ENCODE measurements around the gene ITGA5.

ITGA5 gene

DNA sequence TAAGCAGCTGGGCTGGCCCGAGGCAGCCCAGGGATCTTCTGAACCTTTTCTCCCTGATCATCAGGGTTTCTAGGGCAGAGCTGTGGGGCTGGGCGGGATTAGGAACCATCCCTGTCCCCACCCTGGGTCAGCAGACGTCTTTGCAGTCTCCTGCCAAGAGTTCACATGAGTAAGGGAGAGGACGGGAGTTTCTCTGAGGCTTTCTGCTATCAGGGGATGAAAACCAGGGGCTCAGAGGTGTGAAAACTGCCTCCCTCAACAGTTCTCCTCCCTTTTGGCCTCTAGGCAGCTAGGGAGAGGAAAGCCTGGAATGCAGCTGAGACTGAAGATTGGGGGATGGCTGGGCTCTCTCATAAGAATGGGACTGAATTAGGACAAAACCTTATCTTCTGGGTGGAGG lies 42.5 kb downstream of the ITGA5 start:
- DNase-seq (ENCODE audit: low read depth): no peak
- no peak overlapping the region for H3K4me3 ChIP-seq (ENCODE audit: low read depth, low read length)

DNA sequence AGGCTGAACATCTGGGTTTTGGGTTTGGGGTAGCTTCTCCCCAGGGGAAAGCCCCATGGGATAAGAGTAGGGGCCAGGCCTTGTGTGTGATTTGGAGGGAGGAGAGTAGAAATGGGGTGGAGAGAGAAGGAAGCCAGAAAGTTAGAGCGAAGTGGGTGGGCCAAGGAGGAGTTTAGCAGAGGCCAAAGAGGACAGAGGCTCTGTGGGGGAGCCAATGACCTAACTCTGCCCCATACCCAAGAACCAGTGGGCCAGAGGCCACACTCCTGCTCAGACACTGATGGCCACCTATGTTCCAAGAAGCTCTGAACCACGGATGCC lies 43.8 kb downstream of the ITGA5 start:
- DNase-seq (ENCODE audit: low read depth): no peak
- no peak overlapping the region for H3K4me3 ChIP-seq (ENCODE audit: low read depth, low read length)

DNA sequence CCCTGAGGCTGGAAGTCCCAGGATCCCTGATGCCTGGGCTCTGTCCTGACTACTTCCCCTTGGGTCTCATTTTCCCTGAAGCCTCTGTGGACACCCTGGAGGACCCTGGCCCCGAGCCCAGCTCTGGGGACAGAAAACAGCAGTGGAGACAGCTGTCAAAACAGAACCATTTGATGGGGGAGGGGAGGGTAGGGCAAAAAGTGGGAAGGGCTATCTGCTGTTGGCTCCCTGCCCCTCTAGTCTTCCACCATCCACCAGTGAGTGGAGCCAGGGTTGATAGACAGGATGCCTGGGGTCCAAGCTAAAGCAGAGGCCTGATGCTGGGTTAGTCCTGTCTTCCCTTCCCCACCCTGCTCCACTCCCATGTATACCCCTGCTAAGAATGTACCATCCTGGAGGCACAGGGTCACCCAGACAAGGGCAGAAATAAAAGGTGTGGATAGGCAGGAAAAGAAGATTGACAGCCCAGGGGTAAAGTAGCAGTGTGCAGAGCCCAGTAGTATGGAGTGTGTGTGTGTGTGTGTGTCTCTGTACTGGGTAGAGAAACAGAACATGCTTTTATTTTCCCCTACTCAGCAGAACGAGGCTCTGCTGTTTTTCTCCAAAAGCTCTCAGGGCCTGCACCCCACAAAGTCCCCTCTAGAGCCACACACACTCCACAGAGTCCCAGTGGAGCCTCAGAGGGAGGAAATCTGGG lies 44.4 kb downstream of the ITGA5 start:
- DNase-seq (ENCODE audit: low read depth): no peak
- no peak overlapping the region for H3K4me3 ChIP-seq (ENCODE audit: low read depth, low read length)

DNA sequence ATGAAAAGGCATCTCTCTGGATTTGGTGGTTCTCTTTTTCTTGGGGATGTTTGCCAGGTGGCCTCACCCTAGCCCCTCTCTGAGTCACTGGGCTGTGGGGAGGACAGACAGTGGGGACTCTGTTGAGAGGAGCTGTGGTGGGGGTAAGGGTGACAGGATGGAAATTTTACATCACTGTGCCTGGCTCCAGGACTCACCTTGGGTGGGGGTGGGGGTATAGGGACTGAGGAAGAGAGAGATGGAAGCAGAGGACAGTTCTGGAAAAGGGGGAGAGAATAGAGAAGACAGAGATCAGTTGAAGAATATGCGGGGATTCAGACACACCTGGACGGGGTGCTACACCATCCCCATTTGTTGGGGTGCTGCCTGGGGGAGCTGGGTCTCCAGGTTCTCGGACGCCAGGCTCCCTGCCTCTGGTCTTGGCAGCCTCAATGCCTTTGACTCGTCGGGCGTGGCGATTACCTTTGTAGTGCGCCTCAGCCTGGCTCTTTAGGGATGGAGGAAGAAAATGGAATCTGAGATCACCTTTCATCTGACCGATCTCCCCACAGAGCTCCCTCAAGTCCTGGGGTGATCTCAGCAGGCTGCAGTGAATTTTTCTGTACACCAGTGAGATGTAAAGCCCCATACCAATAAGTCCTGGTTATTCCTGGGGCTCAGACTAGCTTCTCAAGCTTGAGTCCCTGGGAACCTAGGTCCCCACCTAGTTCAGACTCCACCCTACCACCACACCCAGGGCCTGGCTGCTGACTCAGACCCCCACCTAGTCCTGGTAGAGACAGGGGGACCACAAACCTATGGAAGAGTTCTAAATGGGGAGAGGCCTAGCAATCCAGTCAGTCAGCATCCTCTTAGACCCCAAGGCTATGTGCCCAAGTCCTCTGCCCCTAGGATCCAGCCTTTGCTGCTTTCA lies 45.2 kb downstream of the ITGA5 start:
- no peak for DNase-seq (ENCODE audit: low read depth)
- no peak overlapping the region for H3K4me3 ChIP-seq (ENCODE audit: low read depth, low read length)

DNA sequence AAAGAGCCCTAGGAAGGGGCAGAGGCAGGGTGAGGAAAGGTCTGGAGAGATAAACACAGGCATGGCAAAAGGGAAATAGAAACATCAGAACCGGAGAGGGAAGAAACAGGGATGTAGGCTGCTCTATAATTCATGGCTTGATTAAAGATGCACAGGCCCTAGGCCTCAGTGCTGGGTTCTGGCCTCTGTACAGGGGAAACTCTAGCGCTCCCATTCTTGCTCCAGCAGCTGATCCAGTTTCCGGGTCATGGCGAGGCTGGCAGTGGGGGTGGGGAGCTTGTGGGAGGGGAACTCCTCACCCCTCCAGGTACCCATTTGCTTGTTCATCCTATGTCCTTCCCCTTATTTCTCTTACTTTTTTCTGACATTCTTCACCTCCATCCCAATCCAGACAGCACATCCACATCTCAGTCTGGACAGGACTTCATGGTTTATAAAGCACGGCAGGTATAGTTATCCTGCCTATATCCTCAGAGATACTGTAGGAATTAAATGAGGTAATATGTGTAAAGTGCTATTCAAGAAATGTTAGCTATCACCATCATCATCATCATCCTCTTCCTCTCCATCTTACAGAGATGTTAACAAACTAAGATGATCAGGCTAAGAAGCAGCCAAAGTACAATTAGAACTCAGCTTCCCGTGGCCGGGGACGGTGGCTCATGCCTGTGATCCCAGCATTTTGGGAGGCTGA lies 46.8 kb downstream of the ITGA5 start:
- H3K4me3 ChIP-seq (ENCODE audit: low read depth, low read length): no peak overlapping the region
- no peak for DNase-seq (ENCODE audit: low read depth)

DNA sequence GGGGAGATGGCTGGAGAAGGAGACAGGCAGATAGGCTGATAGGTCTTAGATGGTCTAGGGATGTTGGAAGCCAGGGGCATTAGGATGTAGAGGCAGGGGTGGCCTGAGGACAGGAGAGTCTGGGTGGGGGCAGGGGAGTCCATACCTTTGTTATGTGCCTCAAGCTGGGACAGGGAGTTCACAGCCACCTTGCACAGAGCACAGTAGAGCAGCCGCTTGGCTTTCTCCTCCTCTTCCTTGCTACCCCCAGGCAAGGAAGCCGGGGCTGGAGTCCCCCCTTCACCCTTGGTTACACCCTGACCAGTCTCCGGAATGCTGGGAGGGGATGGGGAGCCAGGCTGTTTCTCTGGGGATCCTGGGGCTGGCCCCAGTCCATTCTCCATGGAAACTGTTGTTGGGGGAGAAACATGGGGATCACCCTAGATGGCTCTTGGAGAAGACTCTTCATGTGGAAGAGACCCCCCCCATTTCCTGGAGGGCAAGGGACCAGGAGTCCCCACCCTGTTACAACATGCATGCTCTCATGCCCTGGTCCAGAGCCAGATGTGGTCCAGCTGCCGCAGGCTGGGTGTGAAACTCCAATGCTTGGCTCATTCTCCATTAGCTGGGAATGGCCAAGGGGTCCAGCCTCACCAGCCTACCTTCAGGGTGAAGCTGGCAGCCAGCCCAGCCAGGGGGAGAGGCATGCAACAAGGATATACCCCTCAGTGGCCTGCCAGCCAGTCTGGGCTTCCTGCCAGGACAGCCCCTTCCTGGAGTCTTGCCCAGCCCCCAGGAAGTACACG lies 47.5 kb downstream of the ITGA5 start:
- no peak for DNase-seq (ENCODE audit: low read depth)

DNA sequence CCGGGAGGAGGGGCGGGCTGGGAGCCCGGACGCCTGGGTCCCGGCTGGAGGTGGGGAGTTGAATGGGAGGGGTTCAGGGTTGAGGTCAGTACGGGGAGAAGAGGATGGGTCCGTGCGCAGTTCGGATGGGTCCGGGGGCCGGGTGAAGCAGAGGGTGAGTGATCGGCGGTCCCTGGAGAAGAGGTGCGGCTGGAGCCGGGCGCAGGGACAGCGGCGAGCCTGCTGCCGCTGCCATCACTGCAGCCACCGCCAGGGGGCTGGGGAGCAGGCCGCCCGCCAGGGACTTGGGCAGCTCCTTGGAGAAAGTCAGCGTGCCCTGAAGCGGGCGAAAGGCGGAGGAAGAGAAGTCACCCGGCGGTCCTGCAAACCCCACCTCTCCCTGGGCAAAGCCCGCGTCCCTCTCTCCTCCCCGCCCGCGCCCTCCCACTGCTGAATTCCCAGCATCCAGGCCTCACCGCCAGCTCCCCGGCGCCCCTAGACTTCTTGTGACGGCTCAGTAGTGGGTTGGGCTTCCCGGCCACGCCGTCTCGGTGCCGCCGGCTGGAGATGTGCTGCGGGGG lies 48.8 kb downstream of the ITGA5 start:
- peak overlapping the region; percentile 31 for H3K4me3 ChIP-seq (ENCODE audit: low read depth, low read length)
- DNase-seq (ENCODE audit: low read depth): peak; percentile 56

More for the DNA sequence above, 47.5 kb downstream of the ITGA5 start:
- no peak overlapping the region for H3K4me3 ChIP-seq (ENCODE audit: low read depth, low read length)

DNA sequence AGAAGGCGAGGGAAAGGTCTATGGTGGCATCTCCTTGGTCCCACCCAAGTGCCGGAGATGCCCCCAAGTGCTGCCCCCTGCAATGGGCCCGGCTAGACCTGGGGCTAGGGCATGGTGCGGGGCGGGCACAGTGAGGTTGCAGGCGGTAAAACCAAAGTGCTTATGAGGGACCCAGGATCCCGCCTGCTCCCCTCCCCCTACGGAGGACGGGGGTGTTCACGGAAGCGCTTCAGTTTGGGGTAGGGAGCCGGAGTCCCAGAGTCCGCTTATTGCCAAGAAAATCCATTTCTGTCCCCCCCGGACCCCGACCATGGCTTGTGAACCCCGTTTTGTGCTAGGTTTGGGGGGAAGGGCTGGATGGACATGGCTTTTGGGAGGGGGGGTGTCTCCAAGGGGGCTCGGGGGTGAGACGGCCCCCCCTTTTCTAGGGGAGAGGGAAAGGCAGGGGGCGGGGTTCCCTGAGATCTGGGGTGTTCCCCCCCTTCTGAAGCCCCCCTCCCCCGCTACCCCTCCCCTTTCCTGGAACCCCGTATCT lies 49.4 kb downstream of the ITGA5 start:
- no peak for DNase-seq (ENCODE audit: low read depth)
- peak overlapping the region; percentile 31 for H3K4me3 ChIP-seq (ENCODE audit: low read depth, low read length)

DNA sequence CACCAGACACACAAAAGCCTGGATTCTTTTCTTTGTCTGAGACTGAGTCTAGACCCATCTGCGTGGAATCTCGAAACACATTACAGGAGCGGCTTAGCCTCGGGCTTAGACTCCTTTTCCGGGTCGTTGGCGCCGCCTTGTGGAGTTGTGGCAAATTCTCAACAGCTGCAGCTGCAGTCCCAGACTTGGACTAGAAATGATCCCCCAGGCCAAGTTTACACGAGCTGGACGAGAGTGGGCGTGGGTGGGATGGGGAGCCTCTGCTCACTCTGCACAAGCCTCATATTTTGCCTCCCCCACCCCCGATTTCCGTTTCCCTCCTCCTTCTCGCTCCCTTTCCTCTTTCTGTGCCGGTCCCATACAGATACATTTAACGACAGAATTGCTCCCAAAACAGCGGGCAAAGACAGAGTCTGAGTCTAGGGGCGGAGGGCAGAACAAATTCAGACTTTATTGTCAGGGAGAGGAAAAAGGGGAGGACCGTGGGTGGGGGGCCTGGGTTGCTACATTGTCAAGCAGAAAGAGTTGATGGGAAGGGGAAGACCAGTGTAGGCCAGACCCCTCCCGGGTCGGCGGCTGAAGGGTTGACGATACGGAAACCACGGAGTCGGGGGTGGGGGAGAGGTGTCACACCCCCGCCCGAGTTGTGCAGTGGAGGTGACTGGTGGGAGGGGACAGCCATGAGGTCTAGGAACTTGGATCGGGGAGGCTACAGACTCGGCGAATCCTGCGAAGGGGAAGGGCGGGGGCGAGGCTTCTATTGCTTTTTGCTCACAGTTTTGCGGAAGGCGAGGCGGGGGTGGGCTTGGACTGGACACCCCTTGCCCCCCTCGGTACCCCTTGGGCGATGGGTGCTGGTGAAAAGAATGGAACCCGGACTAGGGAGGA lies 50.1 kb downstream of the ITGA5 start:
- peak; percentile 57 for DNase-seq (ENCODE audit: low read depth)
- peak overlapping the region; percentile 6 for H3K4me3 ChIP-seq (ENCODE audit: low read depth, low read length)

DNA sequence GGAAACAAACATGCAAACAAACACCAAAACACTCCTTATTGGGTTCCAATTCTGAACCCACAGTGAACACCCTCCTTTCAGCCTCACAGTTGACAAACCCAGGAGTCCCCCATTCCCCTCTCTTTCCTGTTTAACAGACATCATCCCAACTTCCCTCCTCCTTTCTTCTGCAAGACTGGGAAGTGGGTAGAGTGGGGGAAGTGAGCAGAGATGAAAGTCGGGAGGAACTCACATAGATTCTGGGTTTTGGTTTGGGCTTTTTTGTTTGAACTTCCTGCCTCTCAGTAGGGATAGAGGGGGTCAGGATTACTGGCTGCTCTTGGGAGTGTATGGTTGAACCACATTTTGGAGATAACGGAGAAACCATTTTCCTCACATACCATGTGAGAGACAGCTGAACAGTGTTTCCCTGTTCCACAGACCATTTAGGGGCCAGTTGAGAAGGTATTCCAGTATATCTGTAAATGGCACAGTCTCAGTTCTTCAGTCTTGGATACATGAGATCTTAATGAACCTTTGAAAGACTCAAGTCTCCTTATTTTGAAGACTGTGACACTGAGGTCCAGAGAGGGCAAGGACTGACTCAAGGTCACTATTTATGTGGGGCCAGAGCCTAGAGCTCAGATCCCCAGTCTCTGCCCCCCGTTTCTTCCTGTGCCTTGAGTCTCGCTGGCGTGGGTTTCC lies 50.9 kb downstream of the ITGA5 start:
- DNase-seq (ENCODE audit: low read depth): no peak
- no peak overlapping the region for H3K4me3 ChIP-seq (ENCODE audit: low read depth, low read length)

DNA sequence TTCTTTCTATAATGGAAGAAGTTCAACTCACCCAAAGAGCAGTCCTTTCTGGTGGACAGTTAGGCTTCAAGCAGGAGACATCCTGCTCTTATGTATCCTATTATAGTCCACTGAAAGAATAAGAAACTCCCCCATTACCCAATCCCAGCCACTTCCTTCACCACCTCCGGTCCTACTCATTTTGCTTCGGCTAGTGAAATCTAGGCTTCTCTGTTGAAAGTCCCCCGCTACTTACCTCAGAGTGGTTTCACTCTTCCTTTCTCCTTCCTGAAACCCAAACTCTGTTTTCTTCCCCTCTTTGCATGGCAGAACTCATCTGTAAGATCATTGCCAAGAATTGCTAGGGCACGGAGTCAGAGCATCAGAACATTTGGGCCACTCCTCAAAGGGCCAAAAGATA lies 54.7 kb downstream of the ITGA5 start, which contains the start of gene GPR84:
Gene GPR84 (minus strand): TSS at position 74 of the 400 bp plus-strand sequence. CDS start 635 bp downstream, outside the sequence.
- no peak for DNase-seq (ENCODE audit: low read depth)
- no peak within 1 kb of the TSS for H3K4me3 ChIP-seq (ENCODE audit: low read depth, low read length)

DNA sequence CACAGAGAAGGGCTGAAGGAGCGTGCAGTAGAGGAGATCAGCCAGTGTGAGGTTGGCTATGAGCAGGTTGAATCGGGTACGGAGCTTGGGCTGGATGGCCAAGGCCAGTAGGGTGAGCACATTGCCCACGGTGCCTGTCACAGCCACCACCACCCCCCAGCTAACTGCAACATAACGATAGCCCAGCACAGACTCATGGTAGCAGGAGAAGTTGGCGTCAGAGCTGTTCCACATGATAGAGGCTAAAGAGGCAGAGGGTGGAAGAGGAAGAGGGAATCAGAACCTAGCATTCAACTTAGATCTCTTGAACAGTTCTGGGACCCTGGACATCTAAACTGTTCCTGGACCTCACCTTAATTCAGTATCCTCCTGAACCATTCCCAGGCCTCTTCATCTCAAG lies 55.4 kb downstream of the ITGA5 start:
- no peak for DNase-seq (ENCODE audit: low read depth)
- no peak overlapping the region for H3K4me3 ChIP-seq (ENCODE audit: low read depth, low read length)

DNA sequence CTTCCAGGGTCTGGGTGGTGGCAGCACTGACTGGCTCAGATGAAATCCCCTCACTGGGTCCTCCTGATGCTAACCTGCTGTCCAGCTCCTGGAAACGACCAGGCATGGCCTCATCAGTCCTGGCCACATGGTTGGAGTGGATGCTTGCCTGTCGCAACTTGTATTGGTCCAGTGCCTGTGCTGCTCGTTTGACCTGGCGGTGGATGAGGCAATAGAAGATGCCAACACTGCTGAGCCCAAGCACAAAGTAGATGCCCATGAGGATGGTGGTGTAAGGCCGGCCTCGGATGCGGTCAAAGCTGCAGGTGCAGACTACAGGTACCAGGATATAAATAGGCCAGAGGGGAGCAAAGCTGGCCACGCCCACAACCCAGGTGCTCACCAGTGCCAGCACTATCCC lies 56.0 kb downstream of the ITGA5 start:
- no peak for DNase-seq (ENCODE audit: low read depth)
- H3K4me3 ChIP-seq (ENCODE audit: low read depth, low read length): no peak overlapping the region

DNA sequence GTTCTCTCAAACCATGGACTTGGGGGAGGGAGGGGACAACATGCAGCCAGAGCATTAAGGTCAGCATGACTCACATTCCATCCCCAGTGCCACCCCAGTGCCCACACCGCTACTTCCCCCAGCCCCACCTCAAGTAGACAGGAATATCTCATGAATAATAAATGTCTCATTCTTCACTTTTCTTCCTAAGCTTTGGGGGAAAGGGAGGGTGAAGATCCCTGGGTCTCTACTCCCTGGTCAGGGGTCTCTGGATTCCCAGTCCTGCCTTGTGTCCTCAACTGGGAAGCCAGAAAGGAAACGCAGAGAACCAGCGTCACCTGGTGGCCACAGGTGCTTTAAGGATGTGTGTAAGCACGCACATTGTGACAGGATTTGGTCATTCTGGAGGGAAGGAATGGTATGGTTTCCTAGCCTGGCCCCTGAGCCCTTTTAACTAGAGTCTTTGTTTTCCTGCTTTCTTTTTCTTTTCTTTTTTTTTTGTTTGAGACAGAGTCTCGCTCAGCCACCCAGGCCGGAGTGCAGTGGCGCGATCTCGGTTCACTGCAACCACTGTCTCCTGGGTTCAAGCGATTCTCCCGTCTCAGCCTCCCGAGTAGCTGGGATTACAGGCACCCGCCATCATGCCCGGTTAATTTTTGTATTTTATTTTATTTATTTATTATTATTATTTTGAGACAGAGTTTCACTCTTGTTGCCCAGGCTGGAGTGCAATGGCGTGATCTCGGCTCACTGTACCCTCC lies 58.2 kb downstream of the ITGA5 start:
- no peak overlapping the region for H3K4me3 ChIP-seq (ENCODE audit: low read depth, low read length)
- DNase-seq (ENCODE audit: low read depth): no peak

DNA sequence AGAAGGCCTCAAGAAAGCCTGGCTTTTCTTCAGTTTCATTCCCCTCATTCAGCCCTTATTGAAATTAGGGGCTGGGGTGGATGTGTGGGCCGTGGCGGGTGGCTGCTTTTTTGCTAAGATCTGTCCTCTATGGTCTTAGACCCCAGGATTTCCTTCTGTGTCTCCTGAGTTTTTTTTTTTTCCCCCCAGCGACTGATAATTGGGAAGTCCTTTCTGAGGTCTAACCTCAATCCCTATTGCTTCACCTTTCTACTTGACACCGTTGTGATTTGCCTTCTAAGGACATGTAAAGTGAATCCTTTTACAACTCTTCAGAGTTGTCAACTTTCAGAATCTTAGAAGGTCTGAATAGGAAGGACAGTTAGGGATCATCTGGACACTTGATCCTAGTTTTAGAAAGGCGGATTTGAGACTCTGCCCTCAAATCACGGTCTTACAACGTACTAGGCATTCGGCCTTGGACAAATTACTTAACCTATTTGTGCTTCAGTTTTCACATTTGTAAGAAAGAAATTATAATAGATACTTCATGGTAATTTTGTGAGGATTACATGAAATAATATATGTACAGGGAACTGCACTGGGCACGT lies 59.2 kb downstream of the ITGA5 start:
- DNase-seq (ENCODE audit: low read depth): no peak
- peak overlapping the region; percentile 49 for H3K4me3 ChIP-seq (ENCODE audit: low read depth, low read length)

DNA sequence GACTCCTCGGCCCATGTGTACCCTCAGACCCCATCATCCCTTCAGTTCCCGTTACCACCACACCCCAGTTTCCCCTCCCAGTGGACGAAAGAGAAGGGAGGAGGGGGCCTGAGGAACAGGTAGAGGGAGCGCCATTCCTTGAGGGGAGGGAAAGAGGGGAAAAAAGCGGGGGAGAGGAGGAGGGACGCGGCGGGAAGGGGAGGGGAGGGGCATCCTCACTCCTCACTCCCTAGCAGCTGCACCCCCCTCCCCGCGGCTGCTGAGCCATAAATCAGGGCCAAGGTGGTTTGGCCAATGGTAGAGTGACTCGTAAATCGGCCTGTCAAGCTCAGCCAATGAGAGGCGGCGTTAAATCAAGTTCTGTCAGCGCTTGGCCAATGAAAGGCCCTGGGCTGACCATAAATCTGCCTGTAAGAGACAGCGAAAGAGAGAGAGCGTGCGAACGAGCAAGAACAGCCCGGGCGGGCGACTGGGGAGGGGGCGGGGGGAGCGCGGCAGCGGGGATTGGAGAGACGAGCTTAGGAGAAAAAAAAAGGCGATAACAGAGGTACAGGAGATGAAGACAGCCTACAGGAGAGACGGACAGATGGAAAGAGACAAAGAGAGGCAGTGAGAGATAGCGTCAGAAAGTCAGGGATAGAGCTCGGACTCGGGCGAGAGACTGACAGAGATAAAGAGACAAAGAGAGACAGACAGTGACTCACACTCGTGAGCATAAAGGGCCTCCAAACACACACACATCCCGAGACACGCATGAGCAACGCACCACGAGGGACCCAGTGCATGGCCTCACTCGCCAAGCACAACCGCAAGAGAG lies 59.9 kb downstream of the ITGA5 start:
- peak; percentile 100 for DNase-seq (ENCODE audit: low read depth)
- peak overlapping the region; percentile 49 for H3K4me3 ChIP-seq (ENCODE audit: low read depth, low read length)
